DMS 273 (cell line): ENCODE measurements around the gene ERCC5.

Experiments
- DNase-seq: peaks from one replicate; lab custom pipeline; 2025; ENCODE audit not compliant: unreplicated experiment; lab: John Stamatoyannopoulos, UW

The ERCC5 gene

DNA sequence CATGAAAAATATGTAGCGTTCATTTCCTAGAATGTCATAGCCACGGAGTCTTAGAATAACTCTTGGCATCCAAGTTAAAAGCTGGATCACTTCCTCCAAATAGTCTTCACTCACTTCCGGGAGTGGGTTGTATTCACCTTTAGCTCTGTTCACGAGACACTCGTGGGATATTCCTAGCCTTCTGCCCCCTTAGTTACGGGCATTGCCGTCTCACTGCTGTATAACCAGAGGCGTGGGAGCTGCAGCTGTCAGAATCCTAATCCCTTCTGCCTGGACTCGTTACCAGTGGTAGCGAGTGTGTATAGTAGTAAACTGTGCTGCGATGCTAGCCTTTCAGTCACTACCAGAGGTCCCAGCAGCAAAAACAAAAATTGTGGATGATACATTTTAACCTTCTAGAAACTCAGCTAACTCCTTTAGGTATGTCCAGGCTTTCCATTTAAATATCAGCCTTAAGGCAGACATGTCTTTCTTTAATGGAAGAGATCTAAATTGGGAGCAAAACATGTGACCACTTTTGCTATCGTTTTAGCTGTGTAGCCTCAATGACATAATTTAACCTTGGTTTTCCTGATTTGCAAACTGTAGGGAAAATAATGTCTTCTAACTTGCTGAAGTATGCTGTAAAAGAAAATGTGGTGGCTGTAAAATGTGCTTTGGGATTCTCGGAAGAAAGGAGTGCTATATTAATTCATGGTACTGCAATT is 34.1 kb downstream of the ERCC5 start:
- DNase-seq: no peak

DNA sequence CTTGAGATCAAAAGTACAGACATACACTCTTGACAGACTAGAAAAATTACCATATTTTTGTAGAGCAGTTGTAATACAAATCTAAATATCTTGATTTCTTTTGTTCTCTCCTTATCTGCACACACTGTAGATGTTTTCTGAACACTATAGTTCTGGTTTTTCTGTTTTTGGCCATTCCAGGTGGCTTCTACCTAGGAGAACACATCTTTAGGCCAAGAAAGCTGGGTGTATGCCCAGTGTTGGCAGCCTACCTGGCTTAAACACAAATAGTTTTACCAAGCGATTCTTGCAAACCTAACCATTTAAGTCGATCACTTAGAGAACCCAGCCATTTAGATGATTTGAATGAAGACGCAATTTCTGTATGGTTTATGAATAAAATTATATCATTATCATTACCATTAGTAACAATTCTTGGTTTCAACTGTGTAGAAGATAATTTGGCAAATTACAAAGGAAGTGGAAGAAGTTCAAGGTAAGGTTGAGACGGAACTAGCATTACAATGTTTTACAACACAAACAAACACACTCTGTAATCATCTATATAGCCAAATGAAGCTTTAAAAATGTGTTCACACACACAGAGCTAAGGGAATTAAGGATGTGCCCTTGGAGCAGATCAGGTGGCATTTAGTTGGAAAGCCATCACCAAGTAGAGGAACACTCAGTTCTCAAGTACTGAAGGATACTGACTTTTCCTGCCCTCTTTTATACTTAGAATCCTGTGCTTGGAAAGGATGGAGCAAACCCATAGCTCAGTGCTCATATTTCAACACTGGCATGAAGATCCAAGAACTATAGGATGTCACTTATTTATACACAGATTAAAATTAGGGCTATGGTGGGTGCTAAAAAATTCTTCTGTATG is 36.2 kb downstream of the ERCC5 start:
- DNase-seq: no peak

DNA sequence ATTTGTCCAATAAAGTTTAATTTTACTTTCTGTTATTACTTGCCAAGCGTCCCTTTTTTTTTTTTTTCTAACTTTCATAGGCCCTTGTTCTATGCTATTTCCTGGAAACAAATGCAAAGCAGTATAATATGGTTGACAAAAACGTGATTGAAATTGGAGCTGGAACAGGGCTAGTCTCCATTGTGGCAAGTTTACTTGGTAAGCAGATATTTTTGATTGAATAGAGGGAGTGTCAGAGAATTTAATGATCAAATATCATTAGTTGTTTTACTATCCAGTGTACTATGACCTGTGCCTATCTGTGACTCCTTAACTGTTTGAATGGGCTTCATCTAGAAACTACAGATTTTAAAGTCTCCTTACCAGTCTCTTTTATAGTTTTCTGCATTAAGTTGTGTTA is 46.7 kb downstream of the ERCC5 start:
- no peak for DNase-seq

DNA sequence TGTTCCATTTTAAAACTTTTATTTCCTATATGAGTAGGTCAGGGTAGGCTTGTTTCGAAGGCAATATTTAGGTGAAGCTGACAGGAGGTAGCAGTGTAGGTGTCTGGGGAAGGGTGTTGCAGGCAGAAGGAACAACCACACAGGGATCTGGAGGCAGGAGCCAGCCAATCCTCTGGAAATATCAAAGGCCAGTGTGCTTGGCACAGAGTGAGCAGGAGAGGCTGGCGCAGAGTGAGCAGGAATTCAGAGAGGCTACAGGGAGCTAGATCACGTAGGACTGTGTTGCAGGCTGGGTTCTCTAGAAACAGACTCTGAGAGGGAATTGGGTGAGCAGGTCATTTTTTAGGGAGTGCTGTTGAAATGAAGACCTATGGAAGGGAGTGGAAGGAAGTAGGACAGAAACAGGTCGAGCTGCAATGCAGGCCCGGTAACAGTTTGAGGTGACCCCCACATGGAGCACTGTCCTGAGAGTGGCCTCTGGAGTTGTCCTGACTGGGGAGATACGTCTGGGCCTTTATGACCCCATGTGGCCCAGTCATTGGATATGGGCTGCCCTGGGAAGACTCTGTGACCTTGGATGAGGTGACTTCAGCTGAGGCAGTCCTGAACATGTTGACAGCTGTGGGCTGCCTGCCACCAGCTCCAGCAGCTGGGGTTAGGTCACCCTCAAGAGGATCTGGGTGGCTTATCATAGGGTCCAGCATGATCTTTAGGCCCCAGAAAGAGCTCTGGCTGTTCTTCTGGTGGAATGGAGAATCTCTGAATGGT is 51.7 kb downstream of the ERCC5 start:
- DNase-seq: no peak

DNA sequence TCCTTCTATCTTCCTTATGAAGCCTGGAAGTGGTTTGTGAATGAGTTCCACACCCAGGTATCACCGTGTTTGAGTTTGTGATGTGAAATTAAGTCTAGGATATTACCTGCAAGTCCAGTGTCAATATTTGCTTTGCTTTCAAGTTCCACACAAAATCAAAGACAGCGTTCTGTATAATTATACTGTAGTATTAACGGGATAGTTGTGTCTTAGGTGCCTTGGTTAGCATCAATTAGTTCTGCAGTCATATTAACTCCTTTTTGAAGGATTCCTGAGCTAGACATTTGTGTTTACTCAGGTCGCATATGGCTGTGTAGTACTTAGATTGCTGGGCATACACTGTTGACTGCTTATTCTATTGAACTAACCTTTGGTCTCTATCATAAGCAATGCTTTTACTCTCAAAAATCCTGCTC is 54.4 kb downstream of the ERCC5 start:
- no peak for DNase-seq

DNA sequence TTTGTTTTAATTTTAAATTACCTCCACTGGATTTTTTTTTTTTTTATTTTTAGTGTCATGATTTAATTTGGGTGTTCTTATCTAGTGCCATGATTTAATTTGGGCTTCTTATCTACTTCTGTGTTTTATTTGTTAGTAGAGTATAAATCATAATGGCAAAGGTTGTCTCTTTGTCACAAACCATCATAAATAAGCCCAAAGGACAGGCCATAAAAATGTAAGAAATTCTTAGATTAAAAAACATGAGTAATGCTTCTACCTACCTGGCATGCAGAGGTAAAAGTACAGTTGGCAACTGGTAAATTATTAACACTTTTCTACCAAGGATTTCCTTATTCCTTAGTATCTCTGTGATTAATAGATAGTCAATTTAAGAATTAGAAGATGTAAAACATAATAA is 55.2 kb downstream of the ERCC5 start:
- DNase-seq: no peak

DNA sequence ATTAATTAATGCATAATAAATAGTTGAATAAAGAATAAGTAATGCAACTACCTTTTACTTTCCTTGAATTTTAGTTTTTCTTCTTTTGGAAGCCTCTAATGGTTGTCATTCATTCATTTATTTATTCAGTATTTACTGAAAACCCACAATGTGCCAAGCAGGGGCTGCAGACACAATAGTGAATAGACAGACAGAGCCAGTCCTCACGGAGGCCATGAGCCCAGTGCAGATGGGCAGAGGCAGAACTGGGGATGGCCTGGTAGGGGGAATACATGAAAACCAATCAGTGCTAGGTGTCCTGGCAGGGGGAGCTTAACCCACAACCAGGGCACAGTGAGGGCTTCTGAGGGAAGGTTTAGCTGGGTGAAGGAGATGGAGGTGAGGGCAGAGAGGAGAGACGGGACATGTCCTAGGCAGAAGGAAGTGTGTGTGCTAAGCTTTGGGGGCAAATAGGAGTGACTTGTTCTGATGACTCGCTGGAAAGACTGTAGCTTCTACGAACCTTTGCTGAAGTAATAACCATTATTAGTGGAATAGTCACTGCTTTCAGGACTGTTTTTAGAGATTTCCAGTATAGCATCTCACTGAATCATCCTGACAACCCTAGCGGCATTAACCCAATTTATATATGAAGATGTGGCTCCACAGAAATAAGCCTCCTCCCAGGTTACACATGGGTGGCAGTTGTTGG is 55.9 kb downstream of the ERCC5 start:
- no peak for DNase-seq

DNA sequence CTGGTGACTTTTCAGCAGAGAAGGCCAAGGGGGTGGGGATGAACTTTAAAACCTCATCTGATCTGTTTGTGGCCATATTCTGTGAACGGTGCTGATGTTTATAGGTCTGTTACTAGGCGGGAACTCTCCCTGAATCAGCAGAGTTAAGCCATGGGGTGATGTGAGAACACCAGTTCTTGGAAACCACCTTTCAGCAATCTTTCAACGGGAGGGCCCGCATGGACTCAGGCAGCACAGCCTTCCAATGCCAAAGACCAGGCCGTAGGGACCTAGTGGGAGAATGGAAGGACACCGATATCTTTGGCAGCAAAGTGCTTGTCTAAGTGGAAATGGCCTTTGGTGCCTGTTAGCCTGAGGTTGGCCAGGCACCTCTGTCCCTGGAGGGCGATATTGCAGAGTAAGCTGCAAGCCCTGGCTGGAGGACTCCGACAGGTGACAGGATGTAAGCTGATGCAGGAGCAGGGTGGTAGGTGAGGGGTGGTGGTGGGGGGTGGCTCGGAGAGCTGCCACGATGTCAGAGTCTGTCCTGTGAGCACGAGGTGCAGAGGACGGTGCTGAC is 57.0 kb downstream of the ERCC5 start:
- no peak for DNase-seq

DNA sequence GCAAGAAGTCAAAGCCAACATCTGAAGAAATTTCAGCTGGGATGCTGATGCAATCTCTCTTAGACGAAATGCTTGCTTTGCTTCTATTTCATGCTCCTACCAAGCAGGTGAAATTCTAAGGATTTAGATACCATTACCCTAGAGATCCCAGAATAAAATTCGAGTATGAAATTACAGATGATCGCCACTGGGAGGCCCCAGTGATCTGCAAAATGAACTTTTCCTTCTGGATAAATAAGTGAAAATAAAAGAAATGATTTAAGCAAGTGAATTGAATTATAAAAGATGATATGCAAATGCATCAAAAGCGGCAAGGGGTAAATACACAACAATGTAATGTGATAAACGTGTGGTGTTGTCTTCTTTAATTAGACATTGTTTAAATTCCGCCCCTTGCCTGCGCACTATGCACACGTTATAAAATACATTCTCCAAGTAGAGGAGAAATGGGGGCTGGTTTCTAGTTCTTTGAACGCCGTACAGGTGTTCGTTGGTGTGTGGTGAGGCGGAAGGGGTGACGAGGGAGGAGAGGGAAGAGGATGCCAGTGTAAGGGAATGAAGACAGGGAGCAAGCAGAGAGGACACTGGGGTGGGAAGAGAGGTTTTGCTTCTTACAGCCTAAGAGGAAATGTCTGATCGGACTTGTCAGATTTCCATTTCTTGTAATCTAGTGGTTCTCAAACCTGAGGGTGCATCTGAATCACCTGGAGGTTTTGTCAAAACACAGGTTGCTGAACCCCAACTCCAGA is 58.0 kb downstream of the ERCC5 start:
- DNase-seq: peak; percentile 30

DNA sequence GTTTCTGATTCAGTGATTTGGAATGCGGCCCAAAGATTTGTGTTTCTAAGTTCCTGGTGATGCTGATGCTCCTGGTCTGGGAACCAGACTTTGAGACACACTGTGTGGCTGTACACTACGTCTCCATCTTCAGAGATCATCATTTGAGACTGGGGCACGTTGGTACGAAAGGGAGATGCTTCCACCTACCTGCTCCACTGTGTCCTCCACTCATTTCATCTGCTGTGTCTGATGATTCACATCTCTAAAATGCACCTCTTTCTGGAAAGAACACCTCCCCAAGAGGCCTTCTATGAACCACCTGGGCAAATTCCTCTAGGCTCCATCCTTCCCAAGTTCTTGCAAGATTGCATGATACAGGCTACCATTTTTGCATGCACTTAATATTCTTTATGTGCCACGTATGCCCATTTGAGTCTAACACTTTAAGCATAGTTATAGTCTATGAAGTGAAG is 58.6 kb downstream of the ERCC5 start:
- no peak for DNase-seq

DNA sequence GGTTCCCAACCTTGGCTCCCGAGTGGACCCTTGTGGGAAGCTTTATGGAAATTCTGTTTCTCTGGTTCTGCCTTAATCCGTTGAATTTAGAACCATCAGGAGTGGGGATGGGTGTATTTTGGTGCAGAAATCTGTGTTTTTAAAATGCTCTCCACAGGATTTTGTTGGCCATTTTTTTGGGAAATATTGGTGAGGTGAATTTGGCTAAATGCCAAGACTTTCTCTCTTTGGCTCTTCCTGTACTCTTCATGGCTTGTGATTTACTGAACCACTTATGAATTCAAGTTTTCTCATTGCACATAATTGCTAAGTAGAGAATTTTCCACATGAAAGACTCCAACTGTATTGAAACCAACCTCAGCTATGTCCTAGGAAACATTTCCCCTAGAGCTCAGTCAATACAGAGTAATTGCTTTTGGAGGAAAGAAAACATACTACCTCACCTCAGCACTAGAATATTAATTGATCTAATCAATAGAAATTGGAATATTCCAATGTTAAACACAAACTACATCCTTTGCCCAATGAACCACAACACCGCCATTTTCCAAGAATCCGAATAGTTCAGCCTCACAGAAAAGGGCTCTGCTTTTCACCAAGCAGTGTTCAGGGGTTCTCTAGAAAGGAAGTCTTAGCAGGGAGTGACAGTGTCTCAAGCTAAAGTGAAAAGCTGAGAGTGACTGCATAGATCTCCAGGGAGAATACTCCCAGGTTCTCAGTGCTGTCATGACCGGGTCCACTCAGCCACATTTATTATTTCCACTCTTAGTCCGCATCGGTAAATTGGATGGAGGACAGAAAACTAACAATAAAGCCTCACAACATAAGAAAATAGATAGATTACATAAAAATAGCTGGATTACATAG is 60.3 kb downstream of the ERCC5 start:
- DNase-seq: no peak

DNA sequence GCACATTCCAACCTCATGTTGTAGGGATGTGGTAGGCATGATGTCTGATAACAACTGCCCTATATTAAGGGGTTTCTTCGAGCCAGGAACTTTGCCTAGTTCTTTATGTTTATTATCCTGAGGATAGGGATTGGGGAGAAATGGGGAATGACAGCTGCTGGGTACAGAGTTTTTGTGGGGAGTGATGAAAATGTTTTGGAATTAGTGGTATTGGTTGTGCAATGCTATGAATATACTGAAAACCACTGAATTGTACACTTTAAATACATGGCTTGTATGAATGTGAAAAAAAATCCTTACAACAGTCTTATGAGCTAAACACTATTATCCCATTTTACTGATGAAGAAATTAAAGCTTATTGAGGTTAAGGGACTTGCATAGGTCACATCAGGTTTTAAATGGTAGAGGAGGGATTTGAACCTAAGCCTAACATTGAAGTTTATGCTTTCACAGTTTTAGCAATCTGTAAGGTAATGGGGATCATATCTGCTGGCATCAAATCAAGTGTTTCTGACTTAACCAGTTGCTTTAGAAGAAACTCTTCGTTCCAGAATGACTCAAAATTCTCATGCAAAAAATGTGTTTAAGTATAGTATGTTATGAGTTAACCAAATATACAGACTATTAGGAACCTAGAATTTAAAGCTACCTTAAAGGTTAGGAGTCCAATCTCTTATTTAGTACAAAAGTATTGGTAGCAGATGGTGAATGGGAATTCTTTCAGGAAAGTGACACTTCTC is 61.4 kb downstream of the ERCC5 start:
- no peak for DNase-seq

DNA sequence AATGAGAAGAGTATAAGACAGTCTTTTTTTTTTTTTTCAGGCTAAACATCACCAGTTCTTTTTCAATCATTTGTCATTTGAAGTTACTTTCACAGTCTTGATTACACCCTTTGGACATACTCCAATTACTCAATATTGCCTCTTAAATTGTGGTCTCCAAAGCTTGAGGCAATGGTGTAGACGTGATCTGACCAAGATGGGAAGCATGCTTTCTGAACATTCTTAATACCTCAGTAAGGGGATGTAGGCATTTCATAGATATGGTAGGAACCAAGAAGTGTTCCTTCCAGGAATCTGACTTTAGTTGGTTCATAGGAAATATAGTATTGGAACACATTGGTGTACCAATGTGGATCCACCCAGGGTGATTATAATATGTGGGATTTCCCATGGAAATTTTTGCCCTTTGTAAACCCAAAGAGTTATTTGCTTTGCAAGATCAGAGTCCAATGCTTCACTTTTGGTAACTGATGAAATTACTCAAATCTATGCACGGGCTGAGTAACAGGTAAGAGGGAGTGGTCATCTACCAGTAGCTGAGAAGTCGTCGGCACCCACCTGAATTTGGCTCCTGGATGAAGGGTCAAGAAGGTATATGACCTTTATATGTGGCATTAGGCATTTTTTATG is 62.2 kb downstream of the ERCC5 start:
- no peak for DNase-seq

DNA sequence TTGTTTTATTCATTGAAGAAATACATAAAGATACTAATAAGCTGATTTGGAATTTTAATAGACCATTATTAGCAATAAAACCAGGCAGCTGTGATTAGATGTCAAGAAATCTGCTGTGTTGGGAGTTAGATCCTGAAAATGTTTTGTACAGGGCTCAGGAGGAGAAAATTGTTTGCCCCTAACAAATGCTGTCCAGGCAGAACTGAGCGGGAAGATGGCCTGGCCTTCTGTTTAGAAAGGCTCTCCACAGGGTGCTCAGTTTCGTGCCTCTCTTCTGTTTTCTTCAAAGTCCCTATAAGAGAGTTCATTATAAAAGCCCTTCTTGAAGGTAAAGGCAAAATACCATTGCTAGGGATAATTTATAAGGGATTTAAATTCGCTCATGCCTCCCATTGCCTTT is 64.1 kb downstream of the ERCC5 start:
- DNase-seq: no peak

DNA sequence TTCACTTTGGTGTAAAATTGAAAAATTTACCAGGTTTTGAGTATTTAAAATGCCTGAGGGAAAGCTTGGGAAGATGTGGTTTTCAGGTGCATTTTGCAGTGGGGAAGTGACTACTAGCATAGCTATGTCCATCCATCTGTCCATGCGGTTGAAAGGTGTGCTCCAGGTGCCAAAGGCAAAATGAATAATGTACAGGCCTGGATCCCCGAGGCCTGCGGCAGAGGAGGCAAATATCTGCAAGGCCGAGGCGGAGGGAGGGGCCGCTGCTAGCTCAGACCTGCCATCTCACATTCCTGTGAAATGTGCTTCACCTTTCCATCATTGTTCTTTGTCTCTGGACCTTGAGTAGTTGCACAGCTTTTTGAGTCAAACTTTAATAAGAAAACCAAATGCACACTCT is 65.5 kb downstream of the ERCC5 start:
- DNase-seq: no peak

DNA sequence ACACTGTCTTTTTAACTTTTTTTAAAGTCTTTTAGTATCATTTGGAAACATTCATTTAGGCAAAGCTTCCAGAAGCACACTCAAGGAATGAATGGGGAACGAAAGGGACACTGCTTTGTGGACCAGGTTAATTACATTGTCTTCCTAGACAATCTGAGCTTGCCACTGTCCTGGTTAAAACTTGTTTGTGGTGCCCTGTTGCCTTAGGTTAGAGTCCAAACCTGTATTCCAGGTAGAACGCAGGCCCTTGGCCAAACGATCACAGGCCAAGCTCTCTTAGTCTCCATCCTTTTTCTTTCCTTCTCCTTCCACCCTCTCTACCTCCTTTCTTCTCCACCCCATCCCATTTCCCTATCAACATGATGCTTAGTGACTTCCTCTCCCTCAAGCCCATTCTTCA is 66.8 kb downstream of the ERCC5 start:
- DNase-seq: no peak

DNA sequence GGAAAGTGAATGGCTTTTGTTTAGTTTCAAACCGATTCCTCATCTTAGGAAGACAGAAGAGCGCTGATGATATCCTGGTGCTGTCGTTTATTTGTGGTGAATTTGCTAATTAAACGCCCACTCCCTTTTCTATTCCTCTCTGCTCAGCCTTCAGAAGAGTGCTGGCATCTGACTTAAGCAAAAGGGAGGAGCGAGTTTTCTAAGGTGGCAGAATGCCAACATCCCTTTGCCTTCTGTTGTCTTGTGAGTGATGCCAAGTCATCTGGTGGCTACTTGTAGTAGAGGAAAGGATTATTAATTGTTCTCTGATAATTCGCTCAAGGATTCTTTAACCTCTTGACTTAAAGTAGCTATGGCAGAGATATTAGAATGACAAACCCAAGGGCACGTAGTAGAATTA is 68.1 kb downstream of the ERCC5 start:
- peak; percentile 87 for DNase-seq

DNA sequence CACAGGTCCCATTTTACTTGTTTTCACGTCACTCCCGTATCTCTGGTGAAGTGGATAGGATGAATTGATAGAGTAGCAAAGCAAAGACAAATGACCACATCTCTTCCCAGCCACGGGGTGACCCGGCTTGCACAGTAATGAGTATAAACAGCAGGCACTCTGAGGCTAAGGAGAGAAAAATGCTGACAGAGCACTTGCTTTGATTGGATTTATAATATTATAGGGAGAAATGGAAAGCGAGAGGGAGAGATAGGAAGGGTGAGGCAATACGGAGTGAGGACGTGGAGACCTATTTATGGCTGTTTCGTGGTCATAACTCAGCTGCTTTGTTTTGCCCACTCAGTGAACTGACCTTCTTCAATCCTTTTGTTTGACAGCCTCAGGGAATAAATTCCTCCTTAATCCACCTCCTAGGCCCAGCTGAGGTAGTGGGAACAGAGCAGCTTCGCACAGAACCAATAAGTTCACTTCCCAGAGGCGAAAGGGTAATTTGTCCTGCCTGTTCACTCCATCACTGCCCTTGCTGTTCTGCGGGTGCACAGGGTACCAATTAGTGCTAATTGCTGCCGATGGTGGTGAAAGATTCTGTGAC is 68.6 kb downstream of the ERCC5 start:
- no peak for DNase-seq
